Kidney (tissue), 14 donors: ENCODE data around the gene CTSW. TPM values are rescaled to one million over a fixed set of nuclear protein-coding genes. Genes with fewer than 3 reads are reported as not detected.

Experiments used
- DNase-seq, 5 donors: peaks; one replicate each; pipeline ENCODE4 v3.0.0-alpha.2; 2013 to 2020
- FAIRE-seq: peaks from 2 replicates; lab custom pipeline; 2012; peaks lifted over from hg19 to GRCh38; lab: Jason Lieb, UNC
- H3K27ac ChIP-seq, 2 donors: one replicate each; pipeline ENCODE4 v1.7.0; 2013; ENCODE audit warnings: low read depth in 2 of 2, low read length in 2 of 2, inconsistent platforms in 1 of 2
- H3K27me3 ChIP-seq: one replicate; pipeline ENCODE4 v1.7.1; 2013; ENCODE audit warnings: low read length, inconsistent platforms; ENCODE audit not compliant: control insufficient read depth, insufficient read depth
- H3K36me3 ChIP-seq, 3 donors: one replicate each; pipeline versions ENCODE4 v1.7.0 to v1.7.1; 2013; ENCODE audit warnings: low read length in 3 of 3, control low read depth in 1 of 3, inconsistent platforms in 1 of 3; ENCODE audit not compliant: insufficient read depth in 3 of 3, control insufficient read depth in 2 of 3
- H3K4me1 ChIP-seq, 3 donors: one replicate each; pipeline versions ENCODE4 v1.7.0 to v1.7.1; 2013; ENCODE audit warnings: low read length in 3 of 3, inconsistent platforms in 1 of 3, low read depth in 1 of 3; ENCODE audit not compliant: control insufficient read depth in 2 of 3, insufficient read depth in 2 of 3
- H3K4me3 ChIP-seq, 3 donors: one replicate each; pipeline versions ENCODE4 v1.7.0 to v1.8.1; 2013; ENCODE audit warnings: low read length in 3 of 3, control low read depth in 1 of 3, inconsistent platforms in 1 of 3
- H3K9ac ChIP-seq, 3 donors: one replicate each; pipeline versions ENCODE4 v1.7.0 to v1.7.1; 2013; ENCODE audit warnings: low read length in 3 of 3, control low read depth in 1 of 3, inconsistent platforms in 1 of 3
- H3K9me3 ChIP-seq, 3 donors: one replicate each; pipeline versions ENCODE4 v1.7.0 to v1.7.1; 2013; ENCODE audit warnings: low read length in 3 of 3, control low read depth in 1 of 3, inconsistent platforms in 1 of 3; ENCODE audit not compliant: control insufficient read depth in 2 of 3, insufficient read depth in 1 of 3
- intact Hi-C: fragments of 100-400 bp; cut with DNase I; formaldehyde crosslinking; loops from one replicate; pipeline ENCODE4 v1.11.1; 2022
- polyA plus RNA-seq: library from polyadenylated mRNA; stranded (reverse); fragments of 350-450 nt; fragmentation: Illumina TruSeq; extraction: RNeasy Lipid Tissue Mini Kit (QIAGEN cat#74804); gene quantifications from one replicate; pipeline ENCODE4 v1.2.3, GENCODE V29; 2014; ENCODE audit warnings: low read depth, low replicate concordance; ENCODE audit not compliant: insufficient read depth
- total RNA-seq: library from RNA; stranded (reverse); fragmentation: NEBNext Ultra II Directional; extraction: Animal tissue kit (Norgen Biotek cat#: 25700); gene quantifications from one replicate; pipeline ENCODE4 v1.2.1, GENCODE V29; 2021
- TF ChIP-seq, protein P1 (sequence below): IDR thresholded peaks from 3 replicates; pipeline ENCODE4 v1.5.1; 2012; ENCODE audit warnings: mild to moderate bottlenecking, moderate library complexity, borderline replicate concordance; ENCODE audit not compliant: insufficient read depth; ENCODE audit errors: extremely low read depth
- donor health status: control.
- donor health status: control.
- donor health status: control.
- donor health status: control.
- donor health status: control.
- donor health status: DM: yes; HTN: yes; CAD: no.
- donor health status: Normal renal cell carcinoma (clear cell type).

CTSW gene
- total and polyA plus RNA-seq, 2 donors from 2014 or later, result 1.3 to 3.9 TPM

DNA sequence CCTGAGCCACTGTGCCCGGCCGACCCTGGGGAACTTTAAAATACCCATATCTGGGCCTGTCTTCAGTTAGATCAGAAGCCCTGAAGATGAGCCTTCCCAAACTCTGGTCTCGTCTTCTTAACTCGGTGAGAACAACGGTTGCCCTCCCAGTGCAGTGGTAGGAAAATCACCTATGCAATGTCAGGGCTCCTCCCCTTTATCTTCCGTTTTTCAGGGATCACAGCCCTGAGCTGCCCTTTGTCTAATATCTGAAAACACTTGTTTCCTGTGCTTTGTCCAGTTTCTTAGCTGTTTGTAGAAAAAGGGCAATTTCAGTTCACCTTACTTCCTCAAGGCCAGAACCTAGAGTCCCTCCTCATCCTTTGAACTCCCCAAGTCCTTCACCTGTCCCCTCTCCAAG is 49.0 kb downstream of the CTSW start:
- intact Hi-C loops, result no loop called here
- Histone ChIP-seq H3K27me3 (no peaks in the 10 kb centered on the region), H3K9ac (no peak overlapping the region), H3K4me3 (no peak overlapping the region), H3K4me1 (no peaks in the 10 kb centered on the region), H3K36me3 (no peaks in the 10 kb centered on the region), H3K27ac (no peak overlapping the region), H3K9me3 (no peaks in the 10 kb centered on the region)
- DNase-seq (no peak), FAIRE-seq (no peak)
- TF ChIP-seq, protein P1, sequence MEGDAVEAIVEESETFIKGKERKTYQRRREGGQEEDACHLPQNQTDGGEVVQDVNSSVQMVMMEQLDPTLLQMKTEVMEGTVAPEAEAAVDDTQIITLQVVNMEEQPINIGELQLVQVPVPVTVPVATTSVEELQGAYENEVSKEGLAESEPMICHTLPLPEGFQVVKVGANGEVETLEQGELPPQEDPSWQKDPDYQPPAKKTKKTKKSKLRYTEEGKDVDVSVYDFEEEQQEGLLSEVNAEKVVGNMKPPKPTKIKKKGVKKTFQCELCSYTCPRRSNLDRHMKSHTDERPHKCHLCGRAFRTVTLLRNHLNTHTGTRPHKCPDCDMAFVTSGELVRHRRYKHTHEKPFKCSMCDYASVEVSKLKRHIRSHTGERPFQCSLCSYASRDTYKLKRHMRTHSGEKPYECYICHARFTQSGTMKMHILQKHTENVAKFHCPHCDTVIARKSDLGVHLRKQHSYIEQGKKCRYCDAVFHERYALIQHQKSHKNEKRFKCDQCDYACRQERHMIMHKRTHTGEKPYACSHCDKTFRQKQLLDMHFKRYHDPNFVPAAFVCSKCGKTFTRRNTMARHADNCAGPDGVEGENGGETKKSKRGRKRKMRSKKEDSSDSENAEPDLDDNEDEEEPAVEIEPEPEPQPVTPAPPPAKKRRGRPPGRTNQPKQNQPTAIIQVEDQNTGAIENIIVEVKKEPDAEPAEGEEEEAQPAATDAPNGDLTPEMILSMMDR, result no peak

GRCh38 chr11:65931773-65932557 is 52.3 kb downstream of the CTSW start:
- no peak for FAIRE-seq
- intact Hi-C loops, result no loop called here
- no peak overlapping the region for H3K4me3 ChIP-seq
- no peak overlapping the region for H3K9ac ChIP-seq
- H3K27ac ChIP-seq, result no peak overlapping the region
- H3K9me3 ChIP-seq, result no peaks in the 10 kb centered on the region
- no peaks in the 10 kb centered on the region for H3K4me1 ChIP-seq
- no peaks in the 10 kb centered on the region for H3K27me3 ChIP-seq
- TF ChIP-seq, protein P1, result no peak
- H3K36me3 ChIP-seq, result no peaks in the 10 kb centered on the region
- peak in 1 of 5 donors; percentile 12 for DNase-seq

DNA sequence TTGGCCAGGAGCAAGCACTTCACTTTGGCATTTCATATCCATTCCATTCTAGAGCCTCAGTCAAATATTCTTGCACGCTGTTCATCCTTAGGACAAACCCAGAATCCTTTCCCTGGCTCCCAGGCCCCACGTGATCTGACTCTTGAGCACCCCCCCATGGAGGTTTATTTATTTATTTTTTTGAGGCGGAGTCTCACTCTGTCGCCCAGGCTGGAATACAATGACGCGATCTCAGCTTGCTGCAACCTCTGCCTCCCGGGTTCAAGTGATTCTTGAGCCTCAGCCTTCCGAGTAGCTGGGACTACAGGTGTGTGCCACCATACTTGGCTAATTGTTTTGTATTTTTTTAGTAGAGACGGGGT is 52.9 kb downstream of the CTSW start:
- no peak for DNase-seq
- no peak for FAIRE-seq

More for the DNA sequence above, 52.9 kb downstream of the CTSW start:
- intact Hi-C loops, result no loop called here
- Histone ChIP-seq H3K27me3 (no peaks in the 10 kb centered on the region), H3K27ac (no peak overlapping the region), H3K9ac (no peak overlapping the region), H3K4me1 (no peaks in the 10 kb centered on the region), H3K4me3 (no peak overlapping the region), H3K36me3 (no peaks in the 10 kb centered on the region), H3K9me3 (no peaks in the 10 kb centered on the region)
- TF ChIP-seq, protein P1, result no peak

Other genes starting within 250 kb of the CTSW start
- gene SIPA1, start 241.7 kb upstream of the CTSW start, total RNA-seq, result 71.0 TPM
- 46.4 TPM for gene SIPA1, start 241.7 kb upstream of the CTSW start, polyA plus RNA-seq
- 81.6 TPM for gene RELA, start 216.9 kb upstream of the CTSW start, total RNA-seq
- 34.8 TPM for gene RELA, start 216.9 kb upstream of the CTSW start, polyA plus RNA-seq
- gene KAT5, start 167.6 kb upstream of the CTSW start, total RNA-seq, result 74.7 TPM
- 68.4 TPM for gene KAT5, start 167.6 kb upstream of the CTSW start, polyA plus RNA-seq
- gene RNASEH2C, start 159.0 kb upstream of the CTSW start, total RNA-seq, result 43.7 TPM
- gene RNASEH2C, start 159.0 kb upstream of the CTSW start, polyA plus RNA-seq, result 129 TPM
- gene AP5B1, start 98.9 kb upstream of the CTSW start, total RNA-seq, result 18.3 TPM
- 6.3 TPM for gene AP5B1, start 98.9 kb upstream of the CTSW start, polyA plus RNA-seq
- 6.6 TPM for gene OVOL1, start 92.8 kb upstream of the CTSW start, total RNA-seq
- 6.7 TPM for gene OVOL1, start 92.8 kb upstream of the CTSW start, polyA plus RNA-seq
- gene SNX32, start 45.9 kb upstream of the CTSW start, total RNA-seq, result 1.0 TPM
- 0.43 TPM for gene SNX32, start 45.9 kb upstream of the CTSW start, polyA plus RNA-seq
- 705 TPM for gene CFL1, start 21.7 kb upstream of the CTSW start, total RNA-seq
- 846 TPM for gene CFL1, start 21.7 kb upstream of the CTSW start, polyA plus RNA-seq
- gene MUS81, start 19.4 kb upstream of the CTSW start, total RNA-seq, result 54.9 TPM
- gene MUS81, start 19.4 kb upstream of the CTSW start, polyA plus RNA-seq, result 31.2 TPM
- gene EFEMP2, start 7.0 kb upstream of the CTSW start, total RNA-seq, result 64.2 TPM
- gene EFEMP2, start 7.0 kb upstream of the CTSW start, polyA plus RNA-seq, result 60.0 TPM
- 58.0 TPM for gene FIBP, start 8.6 kb downstream of the CTSW start, total RNA-seq
- gene FIBP, start 8.6 kb downstream of the CTSW start, polyA plus RNA-seq, result 105 TPM
- 26.1 TPM for gene CCDC85B, start 10.8 kb downstream of the CTSW start, total RNA-seq
- 31.8 TPM for gene CCDC85B, start 10.8 kb downstream of the CTSW start, polyA plus RNA-seq
- 3.2 TPM for gene FOSL1, start 20.6 kb downstream of the CTSW start, total RNA-seq
- 0.37 TPM for gene FOSL1, start 20.6 kb downstream of the CTSW start, polyA plus RNA-seq
- gene C11orf68, start 39.2 kb downstream of the CTSW start, total RNA-seq, result 38.0 TPM
- gene C11orf68, start 39.2 kb downstream of the CTSW start, polyA plus RNA-seq, result 52.0 TPM
- 51.2 TPM for gene DRAP1, start 39.6 kb downstream of the CTSW start, total RNA-seq
- 150 TPM for gene DRAP1, start 39.6 kb downstream of the CTSW start, polyA plus RNA-seq
- gene TSGA10IP, start 65.6 kb downstream of the CTSW start, total RNA-seq, result not detected
- gene TSGA10IP, start 65.6 kb downstream of the CTSW start, polyA plus RNA-seq, result not detected
- gene SART1, start 81.9 kb downstream of the CTSW start, total RNA-seq, result 48.6 TPM
- 48.7 TPM for gene SART1, start 81.9 kb downstream of the CTSW start, polyA plus RNA-seq
- 37.5 TPM for gene EIF1AD, start 122.3 kb downstream of the CTSW start, total RNA-seq
- gene EIF1AD, start 122.3 kb downstream of the CTSW start, polyA plus RNA-seq, result 17.7 TPM
- gene BANF1, start 122.7 kb downstream of the CTSW start, total RNA-seq, result 181 TPM
- 186 TPM for gene BANF1, start 122.7 kb downstream of the CTSW start, polyA plus RNA-seq
- gene CST6, start 132.2 kb downstream of the CTSW start, total RNA-seq, result 5.9 TPM
- gene CST6, start 132.2 kb downstream of the CTSW start, polyA plus RNA-seq, result 1.2 TPM
- 0.76 TPM for gene CATSPER1, start 146.6 kb downstream of the CTSW start, total RNA-seq
- gene CATSPER1, start 146.6 kb downstream of the CTSW start, polyA plus RNA-seq, result not detected
- 2.5 TPM for gene GAL3ST3, start 169.3 kb downstream of the CTSW start, total RNA-seq
- gene GAL3ST3, start 169.3 kb downstream of the CTSW start, polyA plus RNA-seq, result 7.6 TPM
- gene SF3B2, start 172.5 kb downstream of the CTSW start, total RNA-seq, result 172 TPM
- 114 TPM for gene SF3B2, start 172.5 kb downstream of the CTSW start, polyA plus RNA-seq
- gene PACS1, start 190.4 kb downstream of the CTSW start, total RNA-seq, result 91.8 TPM
- 23.7 TPM for gene PACS1, start 190.4 kb downstream of the CTSW start, polyA plus RNA-seq